Left cardiac atrium (tissue), 4 donors: ENCODE results near the gene SCD5. TPM values are rescaled to one million over a fixed set of nuclear protein-coding genes. Genes with fewer than 3 reads are reported as not detected.

ENCODE experiments used
- ATAC-seq, 2 donors: fragments of 200-7000 bp; cut with Tn5 transposase; one replicate each; pipeline ENCODE4 v1.9.1; 2020; ENCODE audit warnings: mild to moderate bottlenecking in 2 of 2, moderate library complexity in 2 of 2
- DNase-seq: peaks from one replicate; pipeline ENCODE4 v3.0.0-alpha.2; 2020
- intact Hi-C, 2 donors: fragments of 100-400 bp; cut with DNase I; formaldehyde crosslinking; loops; one replicate each; pipeline versions ENCODE4 v1.14.1 to v1.15.1; 2022 to 2023
- total RNA-seq, 2 donors: library from RNA; stranded (reverse); fragmentation: NEBNext Ultra II Directional; extraction: Animal tissue kit (Norgen Biotek cat#: 25700); gene quantifications; one replicate each; pipeline ENCODE4 v1.2.1, GENCODE V29; 2021
- donor health status: DM: no; HTN: yes; CAD: no.
- donor health status: DM: no; HTN: yes; CAD: no; lungs with severe emphysema.
- donor health status: DM: yes; HTN: yes; CAD: no.
- donor health status: Dilated cardiomyopathy.

The SCD5 gene
- total RNA-seq, 2 donors from 2014 or later = 7.1 to 9.1 TPM

DNA sequence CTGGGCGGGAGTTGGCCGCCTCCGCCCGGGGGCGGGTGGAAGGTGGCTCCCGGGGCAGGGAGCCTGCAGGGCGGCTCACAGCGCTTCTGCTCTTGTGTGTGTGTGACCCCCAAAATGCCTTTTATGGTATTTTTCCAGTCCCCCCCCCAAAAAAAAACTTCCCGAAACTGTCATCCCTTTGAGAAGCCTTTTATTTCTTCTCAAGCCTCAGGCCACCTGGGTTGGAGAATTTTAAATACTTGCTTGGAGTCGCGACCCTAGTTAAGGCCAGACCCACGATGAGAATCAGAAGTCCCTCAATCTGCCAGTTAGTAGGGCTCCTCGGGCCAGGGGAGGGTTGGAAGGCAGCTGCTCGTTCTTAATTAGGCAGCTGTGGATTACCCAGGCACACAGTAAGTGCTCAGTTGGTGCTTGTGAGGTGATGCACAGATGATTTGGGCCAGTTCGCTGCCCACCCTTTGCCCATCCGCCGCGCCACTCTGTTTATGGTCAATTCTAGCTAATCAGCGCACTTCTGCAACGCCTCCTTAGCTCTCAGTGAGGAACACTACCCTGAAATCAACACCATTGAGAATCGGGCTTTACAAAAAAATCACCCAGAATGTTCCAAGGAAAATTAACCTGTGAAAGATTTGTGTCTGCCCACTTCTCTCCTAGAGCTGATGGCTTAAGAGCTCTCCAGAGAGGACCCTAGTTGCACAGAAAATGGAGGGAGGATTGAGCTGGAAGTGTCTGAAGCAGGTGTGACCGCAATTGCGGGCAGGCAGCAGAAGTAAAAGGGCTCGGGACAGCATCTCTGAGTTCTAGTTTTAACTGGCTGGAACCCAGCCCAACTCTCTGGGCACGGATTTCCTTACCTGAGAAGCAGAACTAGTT is 648 bp upstream of the SCD5 start:
- no peak for DNase-seq
- ATAC-seq = peak; percentile 6 to 23
- intact Hi-C loops = no loop called here

DNA sequence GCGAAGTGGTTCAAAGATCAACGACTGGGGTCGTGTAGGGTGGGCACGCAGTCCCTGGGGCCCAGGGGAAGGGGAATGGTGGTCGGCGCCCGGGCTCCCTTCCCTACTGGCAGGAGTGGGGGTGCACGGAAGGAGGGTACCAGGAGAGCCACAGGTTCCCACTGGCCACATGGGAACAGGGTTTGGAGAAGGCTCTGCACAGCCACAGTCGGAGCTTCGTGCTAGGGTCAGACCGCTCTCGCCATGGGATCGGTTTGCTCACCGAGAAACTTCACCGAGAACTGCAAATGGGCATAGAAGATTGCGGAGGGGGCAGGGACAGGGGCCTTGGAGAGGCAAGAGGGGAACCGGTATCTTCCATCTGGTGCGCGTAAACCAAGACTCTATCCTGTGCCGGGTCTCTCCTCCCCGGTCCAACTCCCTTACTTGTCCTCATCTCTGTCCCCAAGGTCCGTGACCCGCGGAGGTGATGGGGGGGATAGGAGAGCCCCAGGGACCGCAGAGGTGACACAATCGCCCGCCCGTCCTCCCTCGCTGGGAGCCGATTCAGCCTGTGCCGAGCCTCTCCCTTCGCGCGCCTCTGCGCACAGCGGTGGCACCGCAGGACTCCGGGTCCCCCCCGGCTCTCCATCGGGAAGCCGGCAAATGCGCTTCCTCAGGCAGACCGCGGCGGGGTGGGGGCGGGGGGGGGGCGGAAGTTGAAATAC is 1.0 kb downstream of the SCD5 start:
- intact Hi-C loops = no loop called here
- DNase-seq = peak; percentile 42
- peak in 1 of 2 donors; percentile 18 for ATAC-seq

DNA sequence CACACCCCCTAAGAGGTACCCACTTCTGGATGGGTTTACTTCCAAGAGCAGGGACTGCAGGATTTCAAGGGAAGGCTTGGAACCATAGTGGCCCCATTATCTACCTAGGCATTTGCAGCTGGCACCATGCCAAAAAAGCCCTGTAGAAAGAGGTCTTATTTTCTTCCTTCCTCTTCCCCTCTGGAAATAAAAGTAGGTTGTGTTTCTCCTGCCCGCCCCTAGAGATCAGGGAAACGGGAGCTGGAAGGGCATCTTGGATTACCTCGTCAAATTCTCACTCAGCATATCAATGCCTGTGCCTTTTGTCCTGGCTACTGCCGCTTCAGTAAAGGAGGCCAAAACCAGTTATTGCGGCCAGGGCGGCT is 1.6 kb downstream of the SCD5 start:
- no peak for DNase-seq
- no peak for ATAC-seq
- intact Hi-C loops = no loop called here

DNA sequence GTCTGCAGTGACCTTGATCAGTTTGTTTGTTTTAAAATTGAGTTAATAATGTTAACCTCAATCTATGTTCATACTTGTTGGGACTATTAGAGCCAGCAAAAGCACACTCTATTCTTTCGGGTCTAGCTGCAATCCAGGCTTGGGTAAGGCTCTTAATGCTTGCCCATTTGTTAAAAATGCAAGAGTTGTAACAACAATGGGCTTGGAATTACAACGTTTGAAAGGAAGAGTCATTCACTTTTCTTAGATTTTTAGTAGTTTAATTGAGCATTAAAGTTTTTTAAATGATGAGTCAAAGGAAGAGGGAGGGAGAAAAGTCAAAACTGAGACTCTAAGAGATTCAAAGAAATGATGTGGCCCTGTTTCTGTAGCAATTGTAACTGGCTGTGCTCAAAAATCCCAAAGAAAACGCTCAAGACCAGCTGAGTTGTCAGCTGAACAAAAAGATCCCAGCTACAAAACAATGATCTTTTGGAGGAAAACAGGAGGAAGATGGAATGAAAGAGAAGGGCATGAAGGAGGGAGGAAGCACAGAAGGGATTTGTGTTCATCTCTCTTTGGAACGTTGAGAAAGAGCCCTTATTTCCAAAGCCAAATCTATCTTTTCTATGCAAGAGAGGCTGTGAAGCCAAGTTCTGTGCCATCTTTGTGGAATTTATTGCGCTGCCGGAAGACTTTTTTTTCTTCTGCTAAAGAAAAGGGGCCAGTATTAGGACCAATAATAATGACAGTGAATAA is 5.5 kb downstream of the SCD5 start:
- intact Hi-C loops = no loop called here
- ATAC-seq (no peak), DNase-seq (no peak)

DNA sequence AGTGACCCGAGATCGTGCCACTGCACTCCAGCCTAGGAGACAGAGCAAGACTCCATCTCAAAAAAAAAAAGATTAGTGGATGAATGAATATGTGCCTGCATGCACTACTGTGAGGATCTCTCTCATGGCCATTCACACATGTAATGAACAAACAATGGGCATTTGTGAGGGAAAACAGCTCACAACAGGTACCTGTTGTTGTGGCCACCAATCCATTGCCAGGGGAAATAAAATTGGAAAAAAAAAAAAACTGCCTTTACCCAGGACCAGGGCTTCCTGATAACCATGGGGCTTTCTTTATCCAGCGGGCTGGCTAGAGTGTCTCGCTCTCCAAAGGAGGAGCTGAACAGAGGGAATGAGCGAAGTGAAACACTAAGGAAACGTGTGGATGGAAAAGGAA is 7.4 kb downstream of the SCD5 start:
- intact Hi-C loops = no loop called here
- ATAC-seq = no peak
- no peak for DNase-seq

DNA sequence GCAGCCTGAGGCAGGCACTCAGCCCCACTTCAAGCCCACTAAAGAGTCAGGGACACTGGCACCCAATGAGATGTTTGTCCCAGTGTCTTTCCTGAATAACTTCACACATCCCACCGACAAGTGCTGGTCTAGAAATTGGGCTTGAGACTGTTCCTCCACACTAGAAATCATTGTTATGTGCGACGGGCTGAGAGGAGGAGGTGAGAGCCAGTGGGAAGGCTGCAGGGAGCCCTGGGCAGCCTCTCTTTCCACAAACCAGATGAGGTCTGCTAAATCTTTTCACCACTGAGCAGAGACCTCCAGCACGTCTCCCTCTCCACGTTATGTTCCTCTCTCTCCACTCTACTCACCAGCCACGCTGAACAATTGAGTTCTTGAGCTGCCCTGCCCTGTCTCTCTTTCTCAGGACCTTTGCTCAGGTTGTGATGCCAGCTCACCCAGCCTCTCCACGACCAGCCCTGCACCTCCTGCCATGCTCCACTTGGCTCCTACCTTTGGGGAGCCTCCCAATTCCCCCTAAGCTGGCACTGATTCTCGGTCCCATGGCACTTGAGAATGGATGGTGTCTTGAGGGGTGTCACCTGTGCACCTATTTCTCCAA is 8.4 kb downstream of the SCD5 start:
- no peak for ATAC-seq
- intact Hi-C loops = no loop called here
- no peak for DNase-seq

DNA sequence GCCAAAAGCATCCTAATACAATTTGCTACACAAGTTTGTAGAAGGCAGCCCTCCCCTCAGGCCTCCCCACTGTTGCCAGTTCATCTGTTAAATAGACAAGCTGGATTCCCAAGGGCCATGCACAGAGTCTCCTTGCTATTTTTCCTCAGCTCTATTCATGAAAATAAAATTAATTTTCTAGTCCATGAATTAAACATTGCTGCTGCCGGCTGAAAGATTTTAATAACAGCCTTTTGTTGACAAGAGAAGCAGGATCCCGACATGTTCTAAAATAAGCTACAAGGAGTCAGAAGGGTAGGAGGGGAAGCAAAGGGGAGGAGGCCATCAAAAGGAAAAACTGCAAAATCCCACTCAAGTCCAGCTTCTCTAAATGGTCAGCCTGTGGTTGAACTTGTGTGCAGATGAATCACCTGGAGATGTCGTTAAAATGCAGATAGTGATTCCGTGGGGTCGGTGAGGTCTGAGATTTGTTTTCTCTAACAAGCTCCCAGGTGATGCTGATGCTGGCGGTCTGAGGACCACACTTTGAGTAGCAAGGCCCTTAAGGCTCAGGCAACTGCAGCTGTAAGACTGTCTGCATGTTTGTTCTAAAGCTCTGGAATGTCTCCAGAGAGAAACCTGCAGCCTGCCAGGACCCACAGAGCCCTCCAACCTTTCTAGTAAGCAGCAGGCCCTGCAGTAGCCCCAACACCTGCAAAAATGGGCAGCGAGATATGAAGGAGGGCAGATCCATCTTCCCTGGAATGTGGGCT is 9.4 kb downstream of the SCD5 start:
- DNase-seq (no peak), ATAC-seq (no peak)
- intact Hi-C loops = no loop called here

DNA sequence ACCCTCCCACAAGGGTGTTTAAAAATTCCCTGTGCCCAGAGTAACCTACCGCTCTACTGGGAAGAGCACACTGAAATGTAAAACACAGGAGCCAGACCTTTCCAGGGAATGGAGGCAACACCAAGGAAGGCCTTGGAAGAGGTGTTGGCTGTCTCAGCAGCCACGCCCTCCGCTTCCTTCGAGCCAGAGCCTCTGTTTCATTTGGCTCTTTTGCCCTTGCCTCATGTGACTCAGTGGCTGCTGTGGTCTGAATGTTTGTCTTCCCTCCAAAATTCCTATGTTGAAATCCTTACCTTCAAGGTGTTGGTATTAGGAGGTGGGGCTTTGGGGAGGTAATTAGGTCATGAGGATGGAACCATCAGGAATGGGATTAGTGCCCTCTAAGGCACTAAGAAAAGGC is 11.3 kb downstream of the SCD5 start:
- intact Hi-C loops = no loop called here
- DNase-seq (peak; percentile 37), ATAC-seq (no peak)

DNA sequence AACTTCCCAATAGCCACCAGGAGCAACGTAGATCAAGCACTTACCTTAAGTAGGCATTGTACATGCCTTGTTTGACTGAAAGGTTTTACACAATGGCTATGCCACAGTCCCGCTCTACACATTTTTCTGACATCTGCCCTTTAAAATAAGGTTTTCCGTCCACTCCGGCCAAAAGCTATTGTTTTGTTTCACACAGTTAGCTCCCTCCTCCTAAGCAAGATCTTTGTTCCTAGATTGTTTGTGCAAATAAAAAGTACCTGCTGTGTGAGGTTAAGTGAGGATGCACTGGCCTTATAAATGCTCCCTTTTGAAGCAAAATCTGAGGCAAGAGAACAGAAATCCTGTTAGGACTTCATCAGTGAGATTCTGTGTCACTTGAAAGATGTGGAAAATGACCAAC is 11.8 kb downstream of the SCD5 start:
- intact Hi-C loops = no loop called here
- no peak for ATAC-seq
- no peak for DNase-seq

DNA sequence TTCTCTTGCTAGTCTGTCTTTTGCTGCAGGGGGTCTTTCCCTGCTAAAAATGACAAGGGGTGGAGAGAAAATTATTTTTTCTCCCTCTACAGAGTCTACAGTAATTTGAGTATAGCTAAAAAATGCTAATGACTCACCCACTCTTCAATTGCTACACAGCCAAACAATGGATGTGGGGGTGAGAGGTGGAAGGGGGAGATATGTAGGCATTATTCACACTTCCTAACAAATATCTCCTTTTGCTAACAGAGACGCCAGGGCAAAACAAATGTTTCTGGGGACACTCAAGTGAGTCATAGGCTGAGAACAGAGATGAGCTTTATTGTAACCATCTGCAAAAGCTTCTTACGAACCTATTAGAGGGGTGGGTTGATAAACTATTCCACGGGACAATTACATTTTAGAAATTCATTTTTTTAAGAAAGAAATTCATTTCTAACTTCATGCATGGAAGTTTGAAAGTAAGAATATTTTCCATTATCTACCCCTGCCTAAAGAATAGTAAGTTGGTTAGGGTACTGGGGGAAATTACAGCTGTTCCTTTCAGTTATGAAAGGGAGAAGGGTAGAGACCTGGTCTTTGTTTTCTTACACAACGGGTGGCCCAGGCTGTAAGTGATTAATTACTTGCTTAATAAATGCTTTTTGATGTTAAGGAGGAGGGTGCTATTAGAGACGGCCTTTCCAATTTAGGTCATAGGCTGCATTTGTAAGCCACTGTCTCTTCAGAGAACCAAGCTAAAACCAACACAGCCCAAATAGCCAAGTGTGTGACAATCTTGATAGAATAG is 12.8 kb downstream of the SCD5 start:
- intact Hi-C loops = no loop called here
- ATAC-seq = peak; percentile 25 to 67
- DNase-seq = no peak

DNA sequence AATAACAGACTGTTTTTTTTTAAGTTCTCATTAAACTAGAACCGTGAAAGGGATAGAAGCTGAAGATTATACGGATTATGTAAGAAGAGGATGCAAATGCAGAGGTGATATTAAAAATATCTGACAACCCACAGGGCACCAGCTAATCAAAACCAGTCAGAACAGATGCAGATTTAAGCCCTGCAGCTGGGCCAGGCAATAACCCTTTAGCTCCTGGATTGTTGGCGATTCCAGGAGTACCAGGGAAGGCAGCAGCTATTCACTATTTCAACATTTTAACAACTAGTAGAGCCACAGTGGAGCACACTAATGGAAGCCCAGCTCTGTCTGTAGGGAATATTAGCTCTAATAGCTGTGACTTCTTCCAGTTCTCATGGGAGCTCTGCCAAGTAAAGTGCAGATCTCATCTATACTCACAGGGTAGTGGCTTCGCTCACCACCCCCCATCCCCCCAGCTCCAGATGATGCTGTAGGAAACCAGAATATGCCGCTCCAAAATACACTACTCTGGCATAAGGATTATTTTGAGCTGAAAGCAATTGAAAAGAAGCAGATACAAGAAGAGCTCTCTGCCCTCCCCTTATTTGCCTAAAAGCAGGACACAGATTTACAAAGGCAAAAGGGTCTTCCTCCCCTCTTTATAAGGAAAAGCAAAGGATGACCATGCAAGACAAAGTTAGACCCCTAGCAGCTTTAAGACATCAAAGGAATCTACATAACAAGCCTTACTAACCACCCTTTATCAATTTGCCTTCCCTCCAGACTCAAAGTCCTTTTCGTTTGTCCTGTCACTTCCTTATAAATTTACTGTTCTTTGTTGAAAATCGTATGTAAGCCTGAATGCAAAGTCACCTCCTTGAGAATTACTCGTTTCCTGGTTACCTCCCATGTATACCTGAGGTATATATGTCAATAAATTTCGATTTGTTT is 13.7 kb downstream of the SCD5 start:
- intact Hi-C loops = no loop called here
- DNase-seq (no peak), ATAC-seq (no peak)

DNA sequence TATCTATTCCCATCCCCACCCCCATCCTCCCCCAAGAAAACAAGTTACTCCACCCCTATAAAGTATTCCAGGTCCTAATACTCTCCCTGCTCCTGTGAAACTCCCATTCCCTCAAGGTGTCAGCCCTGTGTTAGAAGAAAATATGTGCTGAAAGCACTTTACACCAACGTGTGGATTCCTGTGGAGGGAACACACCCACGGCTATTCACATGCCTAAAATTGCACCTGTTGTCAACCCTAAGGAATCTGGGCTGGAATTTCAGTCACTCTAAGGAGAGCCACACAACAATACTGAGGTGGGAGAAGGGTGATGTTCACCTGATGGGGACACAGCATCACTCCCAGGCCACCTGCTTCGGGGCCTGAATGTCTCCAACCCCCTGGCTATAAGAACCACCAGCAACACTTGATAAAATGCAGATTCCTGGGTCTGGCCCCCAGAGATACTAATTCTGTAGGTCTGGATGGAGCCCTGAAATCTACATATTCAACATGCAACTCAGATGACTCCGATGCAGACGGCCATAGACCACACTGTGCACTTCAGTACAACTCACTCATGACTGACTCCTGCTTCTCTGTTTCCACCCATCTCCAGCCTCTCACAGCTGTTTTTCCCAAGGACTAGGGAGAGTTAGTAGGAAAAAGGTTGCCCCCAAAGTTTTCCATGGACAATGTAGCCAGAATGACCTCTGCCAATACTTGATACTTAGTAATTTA is 15.8 kb downstream of the SCD5 start:
- intact Hi-C loops = no loop called here
- DNase-seq (no peak), ATAC-seq (no peak)

DNA sequence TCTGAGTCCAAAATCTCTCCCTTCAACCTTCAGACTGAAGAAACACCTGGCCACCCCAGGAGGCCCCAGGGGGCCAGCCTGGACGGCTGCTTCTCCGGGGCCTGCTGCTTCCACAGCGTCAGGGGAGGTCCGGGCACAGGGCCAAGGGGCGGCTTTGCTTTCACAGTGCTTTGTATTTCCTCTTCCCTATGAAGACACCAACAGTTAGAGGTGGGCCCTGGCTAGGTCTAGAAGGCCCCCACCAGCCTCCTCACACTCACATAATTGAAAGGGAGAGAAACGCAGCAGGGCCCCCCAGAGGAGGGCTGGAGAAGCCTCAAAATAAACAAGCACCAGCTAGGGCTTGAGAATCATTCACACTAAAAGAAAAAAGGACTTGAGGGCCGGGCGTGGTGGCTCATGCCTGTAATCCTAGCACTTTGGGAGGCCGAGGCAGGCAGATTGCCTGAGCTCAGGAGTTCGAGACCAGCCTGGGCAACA is 17.8 kb downstream of the SCD5 start:
- ATAC-seq (peak; percentile 59 to 67), DNase-seq (peak; percentile 86)
- intact Hi-C loops = no loop called here

DNA sequence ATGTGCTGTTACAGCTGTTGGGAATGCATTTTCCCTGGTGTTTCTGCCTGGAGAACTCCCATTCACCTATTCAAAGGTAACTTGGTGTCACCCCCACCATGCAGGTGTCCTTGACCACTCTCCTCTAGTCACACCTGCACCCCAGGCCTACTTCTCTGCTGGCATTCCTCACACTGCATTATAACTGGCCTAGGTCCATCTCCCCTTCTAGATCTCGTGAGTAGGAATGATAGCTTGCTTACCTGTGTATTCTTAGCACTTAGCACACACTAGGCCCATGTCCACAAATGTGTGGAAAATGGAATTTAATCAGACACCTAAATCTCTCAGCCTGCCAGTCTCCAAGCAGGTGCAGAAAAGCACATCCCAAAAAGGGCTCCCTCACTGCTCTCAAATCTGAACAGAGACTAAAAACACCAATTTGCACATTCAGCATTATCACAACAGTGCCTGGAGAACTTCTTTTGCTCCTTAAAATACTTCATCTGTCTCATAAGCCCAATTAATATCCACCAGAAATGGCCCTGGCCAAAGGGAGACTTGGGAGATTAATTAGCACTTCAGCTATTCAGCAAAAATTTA is 18.3 kb downstream of the SCD5 start:
- intact Hi-C loops = no loop called here
- ATAC-seq (no peak), DNase-seq (no peak)

DNA sequence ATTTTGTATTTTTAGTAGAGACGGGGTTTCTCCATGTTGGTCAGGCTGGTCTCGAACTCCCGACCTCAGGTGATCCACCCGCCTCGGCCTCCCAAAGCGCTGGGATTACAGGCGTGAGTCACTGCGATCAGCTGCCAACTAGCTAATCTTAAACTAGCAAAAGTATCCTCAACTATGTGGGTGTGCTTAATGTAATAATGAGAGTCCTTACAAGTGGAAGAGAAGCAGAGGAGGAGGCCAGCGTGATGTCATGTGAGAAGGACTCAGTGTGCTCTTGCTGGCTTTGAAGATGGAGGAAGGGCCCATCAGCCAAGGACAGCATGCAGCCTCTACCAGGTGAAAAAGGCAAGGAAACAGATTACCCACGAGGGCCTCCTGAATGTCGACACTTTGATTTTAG is 19.6 kb downstream of the SCD5 start:
- no peak for DNase-seq
- intact Hi-C loops = no loop called here

DNA sequence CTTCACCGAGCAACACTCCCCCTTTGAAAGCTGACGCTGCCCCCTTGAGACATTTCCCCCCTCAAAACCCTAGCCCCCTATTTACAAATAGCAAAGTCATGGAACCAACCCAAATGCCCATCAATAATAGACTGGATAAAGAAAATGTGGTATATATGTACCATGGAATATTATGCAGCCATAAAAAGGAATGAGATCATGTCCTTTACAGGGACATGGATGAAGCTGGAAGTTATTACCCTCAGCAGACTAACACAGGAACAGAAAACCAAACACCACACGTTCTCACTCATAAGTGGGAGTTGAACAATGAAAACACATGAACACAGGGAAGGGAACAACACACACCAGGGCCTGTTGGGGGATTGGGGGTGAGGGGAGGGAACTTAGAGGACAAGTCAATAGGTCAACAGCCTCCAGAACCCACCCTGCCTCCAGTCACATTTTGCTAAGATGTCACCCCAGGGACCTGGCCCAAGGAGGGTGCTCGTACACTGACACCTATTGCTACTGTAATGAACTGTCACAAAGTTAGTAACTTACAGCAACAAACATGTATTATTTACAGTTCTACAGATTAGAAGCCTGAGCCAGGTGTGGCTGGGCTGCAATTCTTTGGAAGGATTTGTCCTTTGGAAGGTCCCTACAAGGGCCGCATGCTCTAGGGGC is 20.6 kb downstream of the SCD5 start:
- no peak for DNase-seq
- ATAC-seq = no peak
- intact Hi-C loops = no loop called here

More for the DNA sequence above, 19.6 kb downstream of the SCD5 start:
- no peak for ATAC-seq
